Body of pancreas (tissue), 4 donors: ENCODE data around the gene CDH11. TPM values are rescaled to one million over a fixed set of nuclear protein-coding genes. Genes with fewer than 3 reads are reported as not detected.

Source experiments
- ATAC-seq: fragments of 150-250 bp; one replicate; pipeline ENCODE4 v1.9.1; 2016
- DNase-seq, 4 donors: peaks; one replicate each; pipeline ENCODE4 v3.0.0-alpha.2; 2019
- H3K27ac ChIP-seq, 4 donors: fragments of 200-600 bp; sonication (generic); 1 replicate in 3 of 4; 2 replicates in 1 of 4; pipeline versions ENCODE4 v1.5.1 to v1.6.1; 2016 to 2019; ENCODE audit warnings: mild to moderate bottlenecking in 1 of 4, mixed read lengths in 1 of 4, moderate library complexity in 1 of 4
- H3K27me3 ChIP-seq, 2 donors: fragments of 200-600 bp; sonication (generic); one replicate each; pipeline ENCODE4 v1.6.0; 2016; ENCODE audit warnings: mild to moderate bottlenecking in 1 of 2
- H3K36me3 ChIP-seq, 2 donors: fragments of 200-600 bp; sonication (generic); replicated peaks in 1 of 2; 2 replicates each; pipeline ENCODE4 v1.5.1; 2016; ENCODE audit warnings: low read depth in 2 of 2; ENCODE audit not compliant: insufficient read depth in 1 of 2
- H3K4me1 ChIP-seq: fragments of 200-600 bp; sonication (generic); one replicate; pipeline ENCODE4 v1.6.0; 2016
- H3K4me3 ChIP-seq, 2 donors: fragments of 200-600 bp; sonication (generic); 1 replicate in 1 of 2; 2 replicates in 1 of 2; pipeline ENCODE4 v1.5.1; 2016 to 2019
- H3K9me3 ChIP-seq, 3 donors: fragments of 200-600 bp; sonication (generic); 1 replicate in 2 of 3; 2 replicates in 1 of 3; pipeline ENCODE4 v1.5.1; 2016
- CTCF ChIP-seq, 7 experiments: fragments of 450-650 bp in 4 of 7; fragments of 200-600 bp in 3 of 7; sonication (generic) in 3 of 7; IDR thresholded peaks; one replicate each; pipeline ENCODE4 v1.5.1; 2016 to 2019; ENCODE audit warnings: antibody characterized with exemption in 7 of 7
- POLR2A ChIP-seq, 3 donors: fragments of 450-650 bp; IDR thresholded peaks; one replicate each; pipeline ENCODE4 v1.6.1; 2016; ENCODE audit warnings: antibody characterized with exemption in 3 of 3, mild to moderate bottlenecking in 2 of 3
- WGBS, 2 donors: methylation state at CpG; one replicate each; pipeline ENCODE4 v1.1.5; 2017; 5-methylcytosine and 5-hydroxymethylcytosine counted together
- intact Hi-C: fragments of 100-400 bp; cut with DNase I; formaldehyde crosslinking; loops from one replicate; pipeline ENCODE4 v1.15.1; 2023
- total RNA-seq, 2 donors: library from RNA; depleted of rRNA; stranded (reverse); fragments of >200 nt; gene quantifications; one replicate each; pipeline ENCODE4 v1.1.0, GENCODE V29; 2016

Gene CDH11
- total RNA-seq, 2 donors from 2014 or later = 8.6 to 17.6 TPM

- H3K4me1 ChIP-seq = no peaks in the 10 kb centered on the region
- ATAC-seq (no peak), DNase-seq (no peak)
- TF ChIP-seq POLR2A (IDR thresholded peaks at IDR 0.05) = no peak
- TF ChIP-seq CTCF (IDR thresholded peaks at IDR 0.05) = no peak
- WGBS, 2 donors = 60 to 68% methylated on average over 4 of the region's 4 CpGs
- H3K36me3 ChIP-seq = no peaks in the 10 kb centered on the region
- H3K4me3 ChIP-seq = no peak overlapping the region
- H3K27me3 ChIP-seq = no peaks in the 10 kb centered on the region
- no peak overlapping the region for H3K27ac ChIP-seq
- intact Hi-C loops = no loop called here
- H3K9me3 ChIP-seq = no peaks in the 10 kb centered on the region
Observed at GRCh38 chr16:65023802-65024201, 98.1 kb downstream of the CDH11 start.

GRCh38 chr16:65021852-65022595 lies 99.8 kb downstream of the CDH11 start:
- no peak overlapping the region for H3K4me3 ChIP-seq
- intact Hi-C loops = no loop called here
- DNase-seq = no peak
- TF ChIP-seq POLR2A (IDR thresholded peaks at IDR 0.05) (no peak), CTCF (IDR thresholded peaks at IDR 0.05) (no peak)
- no peaks in the 10 kb centered on the region for H3K9me3 ChIP-seq
- H3K36me3 ChIP-seq = no peaks in the 10 kb centered on the region
- WGBS, 2 donors = 61 to 71% methylated on average over 2 of the region's 2 CpGs
- no peaks in the 10 kb centered on the region for H3K27me3 ChIP-seq
- ATAC-seq = no peak
- H3K4me1 ChIP-seq = no peaks in the 10 kb centered on the region
- H3K27ac ChIP-seq = no peak overlapping the region

- ATAC-seq (no peak), DNase-seq (no peak)
- Histone ChIP-seq H3K9me3 (no peaks in the 10 kb centered on the region), H3K27me3 (no peaks in the 10 kb centered on the region), H3K27ac (no peak overlapping the region), H3K4me3 (no peak overlapping the region), H3K4me1 (no peaks in the 10 kb centered on the region), H3K36me3 (no peaks in the 10 kb centered on the region)
- no peak for TF ChIP-seq POLR2A (IDR thresholded peaks at IDR 0.05)
- no peak for TF ChIP-seq CTCF (IDR thresholded peaks at IDR 0.05)
- intact Hi-C loops = no loop called here
Observed at GRCh38 chr16:65016754-65017153, 105.1 kb downstream of the CDH11 start.

GRCh38 chr16:65015599-65015998 lies 106.3 kb downstream of the CDH11 start:
- no peak overlapping the region for H3K27ac ChIP-seq
- no peak for DNase-seq
- no peak for TF ChIP-seq CTCF (IDR thresholded peaks at IDR 0.05)
- no peak for TF ChIP-seq POLR2A (IDR thresholded peaks at IDR 0.05)
- no peaks in the 10 kb centered on the region for H3K4me1 ChIP-seq
- intact Hi-C loops = no loop called here
- ATAC-seq = no peak
- H3K9me3 ChIP-seq = no peaks in the 10 kb centered on the region
- no peaks in the 10 kb centered on the region for H3K36me3 ChIP-seq
- H3K27me3 ChIP-seq = no peaks in the 10 kb centered on the region
- no peak overlapping the region for H3K4me3 ChIP-seq

- Histone ChIP-seq H3K27me3 (no peaks in the 10 kb centered on the region), H3K36me3 (no peaks in the 10 kb centered on the region), H3K27ac (no peak overlapping the region), H3K4me1 (no peaks in the 10 kb centered on the region), H3K9me3 (no peaks in the 10 kb centered on the region), H3K4me3 (no peak overlapping the region)
- TF ChIP-seq CTCF (IDR thresholded peaks at IDR 0.05) = no peak
- no peak for TF ChIP-seq POLR2A (IDR thresholded peaks at IDR 0.05)
- DNase-seq (no peak), ATAC-seq (no peak)
- intact Hi-C loops = no loop called here
- WGBS, 2 donors = 25 to 27% methylated on average over 1 of the region's 1 CpG
Observed at GRCh38 chr16:65012357-65012756, 109.5 kb downstream of the CDH11 start.
